SK-N-SH (cell line): Measurements from ENCODE around the gene RNU6-9.

Experiments
- EP300 ChIP-seq, 2 experiments: IDR thresholded peaks; 2 replicates each; pipeline versions ENCODE4 v1.4.0 to v1.6.1; 2012; ENCODE audit warnings: borderline replicate concordance in 1 of 2, low read depth in 1 of 2, low read length in 1 of 2
- FOXM1 ChIP-seq: IDR thresholded peaks from 2 replicates; pipeline ENCODE4 v1.4.0; 2012; ENCODE audit warnings: low read depth, mild to moderate bottlenecking
- RCOR1 ChIP-seq: fragments of 150-350 bp; IDR thresholded peaks from 2 replicates; pipeline ENCODE4 v1.6.1; 2017; ENCODE audit warnings: antibody characterized with exemption, low read length
- SIN3A ChIP-seq: IDR thresholded peaks from 2 replicates; pipeline ENCODE4 v1.6.1; 2012; ENCODE audit warnings: low read depth, mild to moderate bottlenecking, low read length, moderate library complexity, borderline replicate concordance
- TCF12 ChIP-seq: IDR thresholded peaks from 2 replicates; pipeline ENCODE4 v1.4.0; 2012
- TF ChIP-seq, protein P1 (sequence below): IDR thresholded peaks from 2 replicates; pipeline ENCODE4 v1.6.1; 2012; ENCODE audit warnings: mild to moderate bottlenecking, low read depth, low read length, moderate library complexity
- TF ChIP-seq, protein P2 (sequence below): fragments of 200-600 bp; sonication (generic); IDR thresholded peaks from 2 replicates; pipeline ENCODE4 v1.6.1; 2017; ENCODE audit warnings: antibody characterized with exemption, mild to moderate bottlenecking, moderate library complexity

DNA sequence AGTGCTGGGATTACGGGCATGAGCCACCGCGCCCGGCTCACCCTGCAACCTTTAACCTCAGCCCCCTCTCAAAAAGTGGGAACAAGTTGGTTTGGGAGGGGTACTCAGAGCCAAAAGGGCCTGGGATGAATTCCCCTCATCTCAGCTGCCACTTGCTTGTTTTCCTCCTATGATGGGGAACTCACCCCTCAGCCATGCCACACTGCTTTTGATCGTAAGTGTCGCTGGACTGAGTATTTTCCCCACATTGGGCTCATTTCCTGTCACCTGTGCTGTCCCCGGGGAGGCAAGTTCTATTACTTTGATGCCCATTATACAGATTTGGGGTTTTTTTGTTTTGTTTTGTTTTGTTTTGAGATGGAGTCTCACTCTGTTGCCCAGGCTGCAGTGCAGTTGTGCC lies 13.2 kb downstream of the RNU6-9 start:
- TF ChIP-seq FOXM1 (no peak), SIN3A (no peak), TCF12 (no peak), RCOR1 (no peak), EP300 (IDR thresholded peaks at IDR 0.05; ENCODE audit: borderline replicate concordance in 1 of 2, low read depth in 1 of 2, low read length in 1 of 2) (no peak)
- TF ChIP-seq, protein P1, sequence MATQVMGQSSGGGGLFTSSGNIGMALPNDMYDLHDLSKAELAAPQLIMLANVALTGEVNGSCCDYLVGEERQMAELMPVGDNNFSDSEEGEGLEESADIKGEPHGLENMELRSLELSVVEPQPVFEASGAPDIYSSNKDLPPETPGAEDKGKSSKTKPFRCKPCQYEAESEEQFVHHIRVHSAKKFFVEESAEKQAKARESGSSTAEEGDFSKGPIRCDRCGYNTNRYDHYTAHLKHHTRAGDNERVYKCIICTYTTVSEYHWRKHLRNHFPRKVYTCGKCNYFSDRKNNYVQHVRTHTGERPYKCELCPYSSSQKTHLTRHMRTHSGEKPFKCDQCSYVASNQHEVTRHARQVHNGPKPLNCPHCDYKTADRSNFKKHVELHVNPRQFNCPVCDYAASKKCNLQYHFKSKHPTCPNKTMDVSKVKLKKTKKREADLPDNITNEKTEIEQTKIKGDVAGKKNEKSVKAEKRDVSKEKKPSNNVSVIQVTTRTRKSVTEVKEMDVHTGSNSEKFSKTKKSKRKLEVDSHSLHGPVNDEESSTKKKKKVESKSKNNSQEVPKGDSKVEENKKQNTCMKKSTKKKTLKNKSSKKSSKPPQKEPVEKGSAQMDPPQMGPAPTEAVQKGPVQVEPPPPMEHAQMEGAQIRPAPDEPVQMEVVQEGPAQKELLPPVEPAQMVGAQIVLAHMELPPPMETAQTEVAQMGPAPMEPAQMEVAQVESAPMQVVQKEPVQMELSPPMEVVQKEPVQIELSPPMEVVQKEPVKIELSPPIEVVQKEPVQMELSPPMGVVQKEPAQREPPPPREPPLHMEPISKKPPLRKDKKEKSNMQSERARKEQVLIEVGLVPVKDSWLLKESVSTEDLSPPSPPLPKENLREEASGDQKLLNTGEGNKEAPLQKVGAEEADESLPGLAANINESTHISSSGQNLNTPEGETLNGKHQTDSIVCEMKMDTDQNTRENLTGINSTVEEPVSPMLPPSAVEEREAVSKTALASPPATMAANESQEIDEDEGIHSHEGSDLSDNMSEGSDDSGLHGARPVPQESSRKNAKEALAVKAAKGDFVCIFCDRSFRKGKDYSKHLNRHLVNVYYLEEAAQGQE, result no peak
- TF ChIP-seq, protein P2, sequence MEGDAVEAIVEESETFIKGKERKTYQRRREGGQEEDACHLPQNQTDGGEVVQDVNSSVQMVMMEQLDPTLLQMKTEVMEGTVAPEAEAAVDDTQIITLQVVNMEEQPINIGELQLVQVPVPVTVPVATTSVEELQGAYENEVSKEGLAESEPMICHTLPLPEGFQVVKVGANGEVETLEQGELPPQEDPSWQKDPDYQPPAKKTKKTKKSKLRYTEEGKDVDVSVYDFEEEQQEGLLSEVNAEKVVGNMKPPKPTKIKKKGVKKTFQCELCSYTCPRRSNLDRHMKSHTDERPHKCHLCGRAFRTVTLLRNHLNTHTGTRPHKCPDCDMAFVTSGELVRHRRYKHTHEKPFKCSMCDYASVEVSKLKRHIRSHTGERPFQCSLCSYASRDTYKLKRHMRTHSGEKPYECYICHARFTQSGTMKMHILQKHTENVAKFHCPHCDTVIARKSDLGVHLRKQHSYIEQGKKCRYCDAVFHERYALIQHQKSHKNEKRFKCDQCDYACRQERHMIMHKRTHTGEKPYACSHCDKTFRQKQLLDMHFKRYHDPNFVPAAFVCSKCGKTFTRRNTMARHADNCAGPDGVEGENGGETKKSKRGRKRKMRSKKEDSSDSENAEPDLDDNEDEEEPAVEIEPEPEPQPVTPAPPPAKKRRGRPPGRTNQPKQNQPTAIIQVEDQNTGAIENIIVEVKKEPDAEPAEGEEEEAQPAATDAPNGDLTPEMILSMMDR, result no peak
